ENCODE results near the gene TRIM17. TPM values are rescaled to one million over a fixed set of nuclear protein-coding genes. Genes with fewer than 3 reads are reported as not detected.
A peak's percentile ranks its signal among the peaks of the same experiment; 100 is the strongest.

TRIM17 gene
- total RNA-seq: 1 to 10 TPM; 2.0 to 9.9 TPM

GRCh38 chr1:228416217-228416933 is at the start of gene TRIM17:
Gene TRIM17 (minus strand): TSS chr1:228416861. CDS start chr1:228415072, 1,789 bp downstream.
- Histone ChIP-seq H3K4me1 (replicated peaks) (peaks cover 7% of the 10 kb centered on the region), H3K4me3 (peak within 1 kb of the TSS; percentile 33 to 35), H3K27ac (peak within 1 kb of the TSS in 1 of 2 donors; percentile 33), H3K27me3 (replicated peaks; ENCODE audit: insufficient read depth) (no peaks in the 10 kb centered on the region), H3K36me3 (no peaks in the 10 kb centered on the region), H3K9me3 (no peaks in the 10 kb centered on the region)
- intact Hi-C loops (cut with DNase I): no loop called here
- DNase-seq (ENCODE audit: low spot score): no peak
- WGBS: 1% methylated on average over 44 of the region's 59 CpGs
- TF ChIP-seq CTCF (IDR thresholded peaks at IDR 0.05) (peak in 2 of 4 experiments; percentile 27 to 63), POLR2AphosphoS5 (IDR thresholded peaks at IDR 0.05) (no peak)

GRCh38 chr1:228465571-228466146 is 49.0 kb upstream of the TRIM17 start:
- Histone ChIP-seq H3K4me3 (no peak overlapping the region), H3K4me1 (replicated peaks) (no peaks in the 10 kb centered on the region), H3K9me3 (no peaks in the 10 kb centered on the region), H3K27me3 (replicated peaks; ENCODE audit: insufficient read depth) (peaks cover 33% of the 10 kb centered on the region), H3K27ac (no peak overlapping the region), H3K36me3 (no peaks in the 10 kb centered on the region)
- WGBS: 67% methylated on average over 8 of the region's 8 CpGs
- TF ChIP-seq POLR2A (IDR thresholded peaks at IDR 0.05) (no peak), CTCF (IDR thresholded peaks at IDR 0.05) (no peak), POLR2AphosphoS5 (IDR thresholded peaks at IDR 0.05) (no peak)
- intact Hi-C loops (cut with DNase I): no loop called here
- DNase-seq (ENCODE audit: low spot score): no peak

GRCh38 chr1:228465141-228465540 is 48.5 kb upstream of the TRIM17 start:
- Histone ChIP-seq H3K27me3 (replicated peaks; ENCODE audit: insufficient read depth) (peaks cover 33% of the 10 kb centered on the region), H3K27ac (no peak overlapping the region), H3K4me1 (replicated peaks) (no peaks in the 10 kb centered on the region), H3K36me3 (no peaks in the 10 kb centered on the region), H3K9me3 (no peaks in the 10 kb centered on the region), H3K4me3 (no peak overlapping the region)
- intact Hi-C loops (cut with DNase I): no loop called here
- DNase-seq (ENCODE audit: low spot score): no peak
- no peak for TF ChIP-seq CTCF (IDR thresholded peaks at IDR 0.05)
- TF ChIP-seq POLR2AphosphoS5 (IDR thresholded peaks at IDR 0.05): no peak
- no peak for TF ChIP-seq POLR2A (IDR thresholded peaks at IDR 0.05)
- WGBS: 18% methylated on average over 13 of the region's 13 CpGs

GRCh38 chr1:228464487-228464983 is 47.9 kb upstream of the TRIM17 start:
- TF ChIP-seq POLR2AphosphoS5 (IDR thresholded peaks at IDR 0.05): no peak
- Histone ChIP-seq H3K9me3 (no peaks in the 10 kb centered on the region), H3K4me1 (replicated peaks) (no peaks in the 10 kb centered on the region), H3K27ac (no peak overlapping the region), H3K4me3 (peak overlapping the region in 1 of 2 donors; percentile 2), H3K27me3 (replicated peaks; ENCODE audit: insufficient read depth) (peaks cover 28% of the 10 kb centered on the region), H3K36me3 (no peaks in the 10 kb centered on the region)
- intact Hi-C loops (cut with DNase I): no loop called here
- WGBS: 2% methylated on average over 33 of the region's 33 CpGs
- DNase-seq (ENCODE audit: low spot score): no peak

GRCh38 chr1:228463559-228464455 is 47.1 kb upstream of the TRIM17 start:
- H3K4me3 ChIP-seq: no peak overlapping the region
- DNase-seq (ENCODE audit: low spot score): no peak
- H3K9me3 ChIP-seq: no peaks in the 10 kb centered on the region
- H3K27me3 ChIP-seq (replicated peaks; ENCODE audit: insufficient read depth): peaks cover 22% of the 10 kb centered on the region
- H3K36me3 ChIP-seq: no peaks in the 10 kb centered on the region
- intact Hi-C loops (cut with DNase I): no loop called here
- no peak overlapping the region for H3K27ac ChIP-seq
- no peak for TF ChIP-seq CTCF (IDR thresholded peaks at IDR 0.05)
- no peaks in the 10 kb centered on the region for H3K4me1 ChIP-seq (replicated peaks)
- 2% methylated on average over 44 of the region's 56 CpGs for WGBS
